LNCaP clone FGC (cell line): ENCODE results near the gene PTPRM.

Experiments
- DNase-seq: peaks from one replicate; pipeline ENCODE4 v3.0.0-alpha.2; 2011; ENCODE audit warnings: low read depth
- H3K4me3 ChIP-seq: 2 replicates; pipeline ENCODE4 v1.5.1; 2011; ENCODE audit warnings: mild to moderate bottlenecking, low read depth, low read length, control low read depth
- CTCF ChIP-seq: IDR thresholded peaks from 2 replicates; pipeline ENCODE4 v1.5.1; 2012; ENCODE audit warnings: mild to moderate bottlenecking; ENCODE audit not compliant: control insufficient read depth, insufficient read depth; ENCODE audit errors: extremely low read depth

Gene PTPRM

GRCh38 chr18:7646174-7646886, 79.2 kb downstream of the PTPRM start:
- TF ChIP-seq CTCF = no peak
- no peak overlapping the region for H3K4me3 ChIP-seq
- no peak for DNase-seq

- no peak overlapping the region for H3K4me3 ChIP-seq
- DNase-seq = no peak
- no peak for TF ChIP-seq CTCF
Observed at GRCh38 chr18:7647500-7647899, 80.4 kb downstream of the PTPRM start.

GRCh38 chr18:7657050-7657449, 89.9 kb downstream of the PTPRM start:
- DNase-seq = no peak
- H3K4me3 ChIP-seq = no peak overlapping the region
- TF ChIP-seq CTCF = no peak

GRCh38 chr18:7657937-7658336, 90.8 kb downstream of the PTPRM start:
- no peak for DNase-seq
- H3K4me3 ChIP-seq = no peak overlapping the region
- no peak for TF ChIP-seq CTCF

- no peak overlapping the region for H3K4me3 ChIP-seq
- TF ChIP-seq CTCF = no peak
- no peak for DNase-seq
Observed at GRCh38 chr18:7658701-7659100, 91.6 kb downstream of the PTPRM start.

- no peak for TF ChIP-seq CTCF
- DNase-seq = no peak
- H3K4me3 ChIP-seq = no peak overlapping the region
Observed at GRCh38 chr18:7661207-7661606, 94.1 kb downstream of the PTPRM start.

GRCh38 chr18:7662866-7663265, 95.8 kb downstream of the PTPRM start:
- DNase-seq = no peak
- no peak for TF ChIP-seq CTCF
- H3K4me3 ChIP-seq = no peak overlapping the region
